Sigmoid colon (tissue), 4 donors: ENCODE results near the gene ADCY3.

Source experiments
- CTCF ChIP-seq, 4 experiments: fragments of 450-650 bp in 3 of 4; fragments of 200-600 bp in 1 of 4; IDR thresholded peaks; one replicate each; pipeline ENCODE4 v1.5.1; 2016 to 2019; ENCODE audit warnings: antibody characterized with exemption in 4 of 4, mild to moderate bottlenecking in 3 of 4, moderate library complexity in 2 of 4
- EP300 ChIP-seq, 4 donors: sonication (generic); formaldehyde crosslinking; IDR thresholded peaks; one replicate each; pipeline ENCODE4 v1.6.1; 2017; ENCODE audit warnings: antibody characterized with exemption in 4 of 4
- POLR2A ChIP-seq, 2 donors: fragments of 450-650 bp; IDR thresholded peaks; one replicate each; pipeline ENCODE4 v1.6.1; 2016; ENCODE audit warnings: antibody characterized with exemption in 2 of 2, mild to moderate bottlenecking in 2 of 2, moderate library complexity in 2 of 2
- POLR2AphosphoS5 ChIP-seq, 4 donors: sonication (generic); formaldehyde crosslinking; IDR thresholded peaks; one replicate each; pipeline ENCODE4 v1.6.1; 2017; ENCODE audit warnings: antibody characterized with exemption in 4 of 4

- no peak for TF ChIP-seq CTCF (IDR thresholded peaks at IDR 0.05)
- TF ChIP-seq POLR2A (IDR thresholded peaks at IDR 0.05), result no peak
- no peak for TF ChIP-seq POLR2AphosphoS5 (IDR thresholded peaks at IDR 0.05)
- no peak for TF ChIP-seq EP300 (IDR thresholded peaks at IDR 0.05)
Measured at GRCh38 chr2:24881623-24882022, 38.4 kb downstream of the ADCY3 start.
